ENCODE measurements around the gene LELP1. TPM values are rescaled to one million over a fixed set of nuclear protein-coding genes. Genes with fewer than 3 reads are reported as not detected.

The LELP1 gene
- total and polyA plus RNA-seq, 2 of the 8 experiments (the other 6 are each of a cell fraction or from before 2014, with no cell fraction given), result not detected

- no peak overlapping the region for H3K23ac ChIP-seq (ENCODE audit: insufficient read length)
These were observed 46.9 kb downstream of the LELP1 start for GRCh38 chr1:153250166-153250565.

More at GRCh38 chr1:153250166-153250565, 46.9 kb downstream of the LELP1 start:
- H4K8ac ChIP-seq (ENCODE audit: extremely low read depth, insufficient read depth, low read length), result no peak overlapping the region
- no peak overlapping the region for H3K4me2 ChIP-seq (ENCODE audit: insufficient read depth in 1 of 2, low read depth in 2 of 2, low read length in 2 of 2)
- no peak overlapping the region for H3K27ac ChIP-seq (ENCODE audit: low read depth, low read length)
- no peaks in the 10 kb centered on the region for H3K4me1 ChIP-seq (replicated peaks in 1 of 4; ENCODE audit: control insufficient read depth in 3 of 4, insufficient read depth in 4 of 4, low read length in 3 of 4)
- no peaks in the 10 kb centered on the region for H3K79me1 ChIP-seq (ENCODE audit: low read depth, low read length)
- no peaks in the 10 kb centered on the region for H4K20me1 ChIP-seq (replicated peaks in 1 of 2; ENCODE audit: control insufficient read depth in 1 of 2, insufficient read depth in 2 of 2, low read length in 2 of 2)
- no peak overlapping the region for H3K14ac ChIP-seq (ENCODE audit: insufficient read length)
- no peaks in the 10 kb centered on the region for H3K27me3 ChIP-seq (replicated peaks in 1 of 4; ENCODE audit: control insufficient read depth in 3 of 4, extremely low read depth in 1 of 4, insufficient read depth in 3 of 4, low read length in 3 of 4)
- no peaks in the 10 kb centered on the region for H3K79me2 ChIP-seq (ENCODE audit: control insufficient read depth in 1 of 2, insufficient read depth in 2 of 2, low read length in 2 of 2)
- H3K4ac ChIP-seq (replicated peaks; ENCODE audit: insufficient read length, low read depth, low read length), result no peak overlapping the region
- ChIA-PET POLR2A (ENCODE audit: partially characterized antibody) (no interaction called here), CTCF (ENCODE audit: partially characterized antibody) (interaction anchor here (1.3 kb wide), 1 partner anchor 11 kb away, joined by 3 read pairs; no protein-coding TSS in a partner anchor)
- H2BK120ac ChIP-seq (replicated peaks; ENCODE audit: low read depth, low read length), result no peak overlapping the region
- TF ChIP-seq CHD1 (IDR thresholded peaks at IDR 0.05; ENCODE audit: low read depth, low read length) (no peak), POLR2AphosphoS5 (IDR thresholded peaks at IDR 0.05; ENCODE audit: low read depth, low read length) (no peak), TEAD4 (IDR thresholded peaks at IDR 0.05; ENCODE audit: low read depth, low read length) (no peak), MAX (IDR thresholded peaks at IDR 0.05) (no peak), PHF8 (conservative IDR thresholded peaks at IDR 0.05; ENCODE audit: low read depth, low read length) (no peak)
- no peak overlapping the region for H2AK5ac ChIP-seq (ENCODE audit: low read depth, low read length)
- no peak overlapping the region for H2BK12ac ChIP-seq (ENCODE audit: low read depth, low read length)
- no peak overlapping the region for H3K18ac ChIP-seq (ENCODE audit: extremely low read depth, low read length)
- H4K91ac ChIP-seq (replicated peaks; ENCODE audit: insufficient read length, low read length), result no peak overlapping the region
- no peak overlapping the region for H3K4me3 ChIP-seq (ENCODE audit: extremely low read depth in 1 of 4, insufficient read depth in 2 of 4, low read depth in 3 of 4, low read length in 4 of 4)
- H3K9me3 ChIP-seq (ENCODE audit: insufficient read depth in 2 of 2, low read depth in 1 of 2, low read length in 1 of 2), result peaks cover 0 to 11% of the 10 kb centered on the region in 2 experiments; a peak in 2 of 4 replicates
- no peak overlapping the region for H2AFZ ChIP-seq (ENCODE audit: low read length)
- no peaks in the 10 kb centered on the region for H3K23me2 ChIP-seq (ENCODE audit: low read depth, low read length)
- no peak overlapping the region for H3K9ac ChIP-seq (replicated peaks in 1 of 4; ENCODE audit: extremely low read depth in 1 of 4, low read depth in 3 of 4, low read length in 3 of 4)
- H4K5ac ChIP-seq (ENCODE audit: insufficient read length, low read depth, low read length), result no peak overlapping the region
- WGBS, 2 experiments (ENCODE audit: extremely low coverage in 1 of 2, insufficient coverage in 1 of 2, insufficient read length in 1 of 2, insufficient replicate concordance in 2 of 2, low coverage in 1 of 2, low lambda C conversion rate in 2 of 2, missing lambda C conversion rate in 1 of 2), result 88% methylated on average over 1 of the region's 1 CpG; no CpG with 5 or more reads in 1 of the 2 experiments
- DNase-seq (ENCODE audit: low read depth in 1 of 2, low spot score in 2 of 2) (no peak), FAIRE-seq (no peak)
- no peak overlapping the region for H2BK5ac ChIP-seq (ENCODE audit: low read depth, low read length)
- no peaks in the 10 kb centered on the region for H3K36me3 ChIP-seq (ENCODE audit: control insufficient read depth in 2 of 4, insufficient read depth in 4 of 4, low read length in 3 of 4)
- no peak overlapping the region for H3K56ac ChIP-seq (replicated peaks; ENCODE audit: insufficient read length, low read depth, low read length)
- no peak overlapping the region for H2BK15ac ChIP-seq (ENCODE audit: low read length)
- no peak overlapping the region for H2BK20ac ChIP-seq (ENCODE audit: low read length)

All from H1 (cell line).